ENCODE measurements around the gene EML4.

DNA sequence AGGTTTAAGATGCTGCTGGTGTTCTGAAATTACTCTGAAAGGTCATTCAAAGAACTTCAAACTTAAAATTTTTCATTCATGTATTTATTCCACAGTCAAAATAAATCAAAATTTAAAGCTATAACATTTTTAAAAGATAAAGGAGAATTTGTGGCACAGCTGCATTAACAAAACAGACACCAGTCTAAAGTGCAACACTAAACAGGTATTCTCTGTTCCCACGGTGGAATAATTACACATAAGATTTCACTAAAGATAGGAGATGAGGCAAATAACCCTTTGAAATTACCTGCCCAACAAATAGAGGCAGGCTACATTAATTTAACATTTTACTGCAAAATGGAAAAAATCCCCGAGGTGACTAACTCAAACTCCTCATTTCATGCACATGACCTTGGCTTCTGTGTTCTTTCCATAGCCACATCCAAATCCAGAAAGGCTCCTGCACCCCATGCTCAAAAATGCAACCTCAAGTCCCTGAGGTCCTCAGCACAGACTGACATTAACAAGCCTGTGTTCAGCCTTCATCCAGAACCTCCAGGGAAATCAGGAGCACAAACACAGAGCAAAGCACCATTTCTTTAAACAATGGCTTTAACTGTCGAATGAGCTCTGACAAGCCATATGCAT is 181.4 kb downstream of the EML4 start:
- no peak for TF ChIP-seq CTCF (IDR thresholded peaks at IDR 0.05)
- no peak for TF ChIP-seq POLR2A (IDR thresholded peaks at IDR 0.05)
